HL-60 (cell line): ENCODE measurements around the gene NEXMIF.

Experiments used
- DNase-seq, 2 experiments: peaks; one replicate each; pipeline ENCODE4 v3.0.0-alpha.2; 2010 to 2020; ENCODE audit warnings: low read depth in 1 of 2, low spot score in 1 of 2
- H3K27ac ChIP-seq: fragments of 250-450 bp; sonication (Bioruptor Pico); replicated peaks from 2 replicates; pipeline ENCODE4 v1.5.1; 2020; ENCODE audit warnings: mild to moderate bottlenecking, moderate library complexity
- H3K27me3 ChIP-seq: fragments of 250-450 bp; sonication (Bioruptor Pico); 2 replicates; pipeline ENCODE4 v1.5.1; 2021; ENCODE audit warnings: mild to moderate bottlenecking, moderate library complexity; ENCODE audit not compliant: insufficient read depth, poor library complexity, severe bottlenecking
- H3K4me3 ChIP-seq: replicated peaks from 2 replicates; pipeline ENCODE4 v1.5.1; 2011; ENCODE audit warnings: mild to moderate bottlenecking, control low read depth, low read length; ENCODE audit not compliant: insufficient read depth
- GABPA ChIP-seq: IDR thresholded peaks from 2 replicates; pipeline ENCODE4 v1.6.1; 2012; ENCODE audit warnings: low read depth
- POLR2AphosphoS5 ChIP-seq: IDR thresholded peaks from 2 replicates; pipeline ENCODE4 v1.6.1; 2012; ENCODE audit warnings: low read depth
- SPI1 ChIP-seq: IDR thresholded peaks from 2 replicates; pipeline ENCODE4 v1.6.1; 2012; ENCODE audit warnings: low read depth, mild to moderate bottlenecking, borderline replicate concordance
- TF ChIP-seq, protein P1 (sequence below): IDR thresholded peaks from one replicate; pipeline ENCODE4 v1.5.1; 2011; ENCODE audit warnings: low read length, control low read depth, inconsistent platforms; ENCODE audit not compliant: insufficient read depth
- TF ChIP-seq, protein P2 (sequence below): IDR thresholded peaks from 2 replicates; pipeline ENCODE4 v1.6.1; 2012; ENCODE audit warnings: low read depth; ENCODE audit not compliant: insufficient replicate concordance

Gene NEXMIF

DNA sequence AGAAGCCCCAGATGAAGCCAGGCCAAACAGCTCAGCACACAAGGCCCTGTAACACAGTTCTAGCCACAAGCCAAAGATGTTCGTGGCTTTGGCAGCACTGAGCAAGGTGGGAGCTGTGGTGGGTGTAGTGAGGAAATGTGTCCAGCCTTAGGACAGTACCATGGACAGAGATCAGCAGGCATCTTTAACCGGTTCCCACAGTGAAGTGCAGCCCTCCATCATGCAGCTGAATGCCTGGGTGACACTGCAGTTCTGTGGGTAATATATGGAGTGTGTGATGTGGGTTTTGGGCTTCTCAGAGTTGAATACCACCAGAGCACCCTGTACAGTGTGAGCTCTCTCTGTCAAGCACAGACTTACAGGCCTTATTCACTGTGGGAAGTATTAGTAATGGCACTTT is 6.0 kb upstream of the NEXMIF start:
- no peak for TF ChIP-seq SPI1
- no peak for TF ChIP-seq POLR2AphosphoS5
- TF ChIP-seq, protein P1, sequence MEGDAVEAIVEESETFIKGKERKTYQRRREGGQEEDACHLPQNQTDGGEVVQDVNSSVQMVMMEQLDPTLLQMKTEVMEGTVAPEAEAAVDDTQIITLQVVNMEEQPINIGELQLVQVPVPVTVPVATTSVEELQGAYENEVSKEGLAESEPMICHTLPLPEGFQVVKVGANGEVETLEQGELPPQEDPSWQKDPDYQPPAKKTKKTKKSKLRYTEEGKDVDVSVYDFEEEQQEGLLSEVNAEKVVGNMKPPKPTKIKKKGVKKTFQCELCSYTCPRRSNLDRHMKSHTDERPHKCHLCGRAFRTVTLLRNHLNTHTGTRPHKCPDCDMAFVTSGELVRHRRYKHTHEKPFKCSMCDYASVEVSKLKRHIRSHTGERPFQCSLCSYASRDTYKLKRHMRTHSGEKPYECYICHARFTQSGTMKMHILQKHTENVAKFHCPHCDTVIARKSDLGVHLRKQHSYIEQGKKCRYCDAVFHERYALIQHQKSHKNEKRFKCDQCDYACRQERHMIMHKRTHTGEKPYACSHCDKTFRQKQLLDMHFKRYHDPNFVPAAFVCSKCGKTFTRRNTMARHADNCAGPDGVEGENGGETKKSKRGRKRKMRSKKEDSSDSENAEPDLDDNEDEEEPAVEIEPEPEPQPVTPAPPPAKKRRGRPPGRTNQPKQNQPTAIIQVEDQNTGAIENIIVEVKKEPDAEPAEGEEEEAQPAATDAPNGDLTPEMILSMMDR: no peak
- TF ChIP-seq, protein P2, sequence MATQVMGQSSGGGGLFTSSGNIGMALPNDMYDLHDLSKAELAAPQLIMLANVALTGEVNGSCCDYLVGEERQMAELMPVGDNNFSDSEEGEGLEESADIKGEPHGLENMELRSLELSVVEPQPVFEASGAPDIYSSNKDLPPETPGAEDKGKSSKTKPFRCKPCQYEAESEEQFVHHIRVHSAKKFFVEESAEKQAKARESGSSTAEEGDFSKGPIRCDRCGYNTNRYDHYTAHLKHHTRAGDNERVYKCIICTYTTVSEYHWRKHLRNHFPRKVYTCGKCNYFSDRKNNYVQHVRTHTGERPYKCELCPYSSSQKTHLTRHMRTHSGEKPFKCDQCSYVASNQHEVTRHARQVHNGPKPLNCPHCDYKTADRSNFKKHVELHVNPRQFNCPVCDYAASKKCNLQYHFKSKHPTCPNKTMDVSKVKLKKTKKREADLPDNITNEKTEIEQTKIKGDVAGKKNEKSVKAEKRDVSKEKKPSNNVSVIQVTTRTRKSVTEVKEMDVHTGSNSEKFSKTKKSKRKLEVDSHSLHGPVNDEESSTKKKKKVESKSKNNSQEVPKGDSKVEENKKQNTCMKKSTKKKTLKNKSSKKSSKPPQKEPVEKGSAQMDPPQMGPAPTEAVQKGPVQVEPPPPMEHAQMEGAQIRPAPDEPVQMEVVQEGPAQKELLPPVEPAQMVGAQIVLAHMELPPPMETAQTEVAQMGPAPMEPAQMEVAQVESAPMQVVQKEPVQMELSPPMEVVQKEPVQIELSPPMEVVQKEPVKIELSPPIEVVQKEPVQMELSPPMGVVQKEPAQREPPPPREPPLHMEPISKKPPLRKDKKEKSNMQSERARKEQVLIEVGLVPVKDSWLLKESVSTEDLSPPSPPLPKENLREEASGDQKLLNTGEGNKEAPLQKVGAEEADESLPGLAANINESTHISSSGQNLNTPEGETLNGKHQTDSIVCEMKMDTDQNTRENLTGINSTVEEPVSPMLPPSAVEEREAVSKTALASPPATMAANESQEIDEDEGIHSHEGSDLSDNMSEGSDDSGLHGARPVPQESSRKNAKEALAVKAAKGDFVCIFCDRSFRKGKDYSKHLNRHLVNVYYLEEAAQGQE: peak; percentile 90
- TF ChIP-seq GABPA: no peak
- Histone ChIP-seq H3K27me3 (no peaks in the 10 kb centered on the region), H3K4me3 (no peak overlapping the region), H3K27ac (no peak overlapping the region)
- DNase-seq: no peak

DNA sequence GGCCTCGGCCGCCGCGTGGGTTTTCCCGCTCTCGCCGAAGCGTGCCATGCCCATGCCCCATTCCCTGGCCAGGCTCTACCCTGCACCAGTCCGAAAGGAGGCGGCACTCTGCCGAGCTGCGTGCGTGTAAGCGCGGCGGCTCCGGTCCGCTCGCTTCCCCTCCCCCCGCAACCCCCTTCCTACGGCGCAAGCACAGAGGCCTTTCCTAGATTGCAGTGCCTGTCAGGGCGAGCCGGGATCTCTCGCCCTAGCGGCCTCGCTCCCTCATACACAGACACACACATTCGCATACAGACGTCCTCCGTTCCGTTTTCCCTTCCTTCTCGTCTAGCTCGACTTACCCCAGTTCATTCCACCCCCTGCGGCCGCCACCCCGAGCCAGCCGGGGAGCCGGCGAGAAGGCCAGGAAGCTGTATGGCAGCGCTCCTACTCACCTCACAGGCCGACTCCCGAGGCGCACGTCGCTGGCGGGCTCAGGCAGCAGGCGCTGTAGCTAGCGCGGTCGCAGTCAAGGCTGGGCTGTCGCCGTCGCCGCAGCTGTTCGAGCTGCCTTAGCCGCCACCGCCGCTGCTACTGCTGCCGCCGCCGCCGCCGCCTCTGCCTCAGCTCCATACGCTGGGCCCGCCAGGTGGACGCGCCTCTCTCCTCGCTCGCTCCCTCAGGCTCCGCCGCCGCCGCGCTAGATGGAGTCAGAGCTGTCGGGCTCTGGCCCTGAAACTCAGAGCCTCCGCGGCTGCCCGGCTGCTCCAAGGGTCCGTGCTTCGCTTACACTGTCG is 615 bp downstream of the NEXMIF start:
- H3K27me3 ChIP-seq: no peaks in the 10 kb centered on the region
- no peak overlapping the region for H3K27ac ChIP-seq
- TF ChIP-seq GABPA (no peak), SPI1 (no peak), POLR2AphosphoS5 (no peak)
- TF ChIP-seq, protein P2: no peak
- TF ChIP-seq, protein P1: no peak
- DNase-seq: peak in 1 of 2 experiments; percentile 29
- H3K4me3 ChIP-seq: peak overlapping the region; percentile 16

DNA sequence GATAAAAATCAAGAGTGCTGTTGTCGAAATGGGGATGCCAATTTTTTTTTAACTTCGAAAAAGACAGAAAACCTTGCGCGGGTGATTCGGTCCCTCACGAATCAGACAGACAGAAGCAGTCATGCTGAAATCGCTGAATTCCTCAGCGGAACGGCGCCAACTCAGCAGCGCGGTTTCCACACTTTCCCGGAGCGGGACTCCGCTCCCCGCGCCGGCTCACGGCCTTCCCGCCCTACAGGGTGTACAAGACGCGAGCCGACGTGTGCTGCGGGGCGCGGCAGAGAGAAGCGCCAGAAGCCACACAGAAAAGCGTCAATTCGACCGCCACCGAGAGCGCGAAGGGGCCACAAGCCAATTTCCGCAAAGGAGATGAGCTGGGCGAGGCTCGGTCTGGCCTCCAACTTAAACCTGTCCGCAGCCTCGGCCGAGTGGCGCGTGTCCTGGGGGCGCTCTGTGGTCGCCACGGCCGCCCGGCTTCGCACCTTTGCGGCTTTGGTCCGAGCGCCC is 1.3 kb downstream of the NEXMIF start:
- TF ChIP-seq POLR2AphosphoS5: no peak
- no peak for DNase-seq
- Histone ChIP-seq H3K27me3 (no peaks in the 10 kb centered on the region), H3K4me3 (no peak overlapping the region), H3K27ac (no peak overlapping the region)

DNA sequence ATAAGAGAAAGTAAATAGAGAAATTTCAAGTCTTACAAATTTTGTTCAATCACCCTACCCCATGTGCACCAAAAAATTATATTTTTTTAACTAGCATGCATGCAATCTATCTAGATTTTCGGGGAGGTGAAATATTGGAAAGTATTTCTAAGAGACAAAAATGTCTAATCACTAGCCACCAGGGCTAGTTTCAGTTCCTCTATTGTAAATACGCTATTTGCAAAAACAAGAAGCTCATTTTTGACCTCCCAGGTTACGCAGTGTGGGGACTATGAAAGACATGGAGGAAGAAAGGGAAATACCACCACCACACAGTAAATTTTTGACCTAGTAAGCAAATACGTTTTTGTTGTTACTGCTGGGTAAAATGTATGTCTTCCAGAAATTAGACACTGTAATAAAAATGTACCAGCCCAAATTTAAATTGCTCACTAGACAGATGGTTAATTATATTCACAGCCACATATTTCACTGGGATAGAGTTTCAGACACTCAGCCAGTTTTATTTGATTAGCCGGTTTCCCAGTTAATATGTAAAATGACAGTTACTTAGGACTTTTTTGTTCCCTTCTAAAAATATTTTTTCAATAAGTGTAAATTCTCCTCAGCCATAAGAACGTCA is 2.2 kb downstream of the NEXMIF start:
- no peak overlapping the region for H3K4me3 ChIP-seq
- peak in 1 of 2 experiments; percentile 5 for DNase-seq
- TF ChIP-seq SPI1 (no peak), GABPA (no peak), POLR2AphosphoS5 (no peak)
- TF ChIP-seq, protein P1: no peak
- TF ChIP-seq, protein P2: no peak
- no peaks in the 10 kb centered on the region for H3K27me3 ChIP-seq
- H3K27ac ChIP-seq: no peak overlapping the region
